IPS-15b (cell line): Measurements from ENCODE around the gene WNK1.
A peak's percentile ranks its signal among the peaks of the same experiment; 100 is the strongest.
"Not testable (repeated sequence)": the region's sequence is repeated elsewhere in the genome, so short reads cannot be mapped to it uniquely, and the experiment has no call there.

Experiments used
- H3K27me3 ChIP-seq: one replicate; pipeline ENCODE4 v1.6.1; 2013; ENCODE audit warnings: low read length; ENCODE audit not compliant: control insufficient read depth, insufficient read depth
- H3K36me3 ChIP-seq: one replicate; pipeline ENCODE4 v1.6.1; 2013; ENCODE audit warnings: low read length; ENCODE audit not compliant: control insufficient read depth, insufficient read depth
- H3K4me1 ChIP-seq: one replicate; pipeline ENCODE4 v1.6.1; 2013; ENCODE audit warnings: mild to moderate bottlenecking, low read length; ENCODE audit not compliant: control insufficient read depth, insufficient read depth
- H3K4me3 ChIP-seq: one replicate; pipeline ENCODE4 v1.5.1; 2013; ENCODE audit warnings: low read depth, low read length
- H3K9ac ChIP-seq: one replicate; pipeline ENCODE4 v1.6.1; 2013; ENCODE audit warnings: low read depth, mild to moderate bottlenecking, low read length
- H3K9me3 ChIP-seq: one replicate; pipeline ENCODE4 v1.6.1; 2013; ENCODE audit warnings: mild to moderate bottlenecking, low read length; ENCODE audit not compliant: control insufficient read depth, insufficient read depth

Gene WNK1

GRCh38 chr12:751999-752694 is at the start of gene WNK1:
Gene WNK1, plus strand, starts transcription at chr12:752579. Its CDS starts 987 bp downstream, at chr12:753566.
- H3K9ac ChIP-seq: peak within 1 kb of the TSS; percentile 70
- H3K27me3 ChIP-seq: no peaks in the 10 kb centered on the region
- no peaks in the 10 kb centered on the region for H3K4me1 ChIP-seq
- peak within 1 kb of the TSS; percentile 90 for H3K4me3 ChIP-seq
- peaks cover 2% of the 10 kb centered on the region for H3K36me3 ChIP-seq
- H3K9me3 ChIP-seq: no peaks in the 10 kb centered on the region

DNA sequence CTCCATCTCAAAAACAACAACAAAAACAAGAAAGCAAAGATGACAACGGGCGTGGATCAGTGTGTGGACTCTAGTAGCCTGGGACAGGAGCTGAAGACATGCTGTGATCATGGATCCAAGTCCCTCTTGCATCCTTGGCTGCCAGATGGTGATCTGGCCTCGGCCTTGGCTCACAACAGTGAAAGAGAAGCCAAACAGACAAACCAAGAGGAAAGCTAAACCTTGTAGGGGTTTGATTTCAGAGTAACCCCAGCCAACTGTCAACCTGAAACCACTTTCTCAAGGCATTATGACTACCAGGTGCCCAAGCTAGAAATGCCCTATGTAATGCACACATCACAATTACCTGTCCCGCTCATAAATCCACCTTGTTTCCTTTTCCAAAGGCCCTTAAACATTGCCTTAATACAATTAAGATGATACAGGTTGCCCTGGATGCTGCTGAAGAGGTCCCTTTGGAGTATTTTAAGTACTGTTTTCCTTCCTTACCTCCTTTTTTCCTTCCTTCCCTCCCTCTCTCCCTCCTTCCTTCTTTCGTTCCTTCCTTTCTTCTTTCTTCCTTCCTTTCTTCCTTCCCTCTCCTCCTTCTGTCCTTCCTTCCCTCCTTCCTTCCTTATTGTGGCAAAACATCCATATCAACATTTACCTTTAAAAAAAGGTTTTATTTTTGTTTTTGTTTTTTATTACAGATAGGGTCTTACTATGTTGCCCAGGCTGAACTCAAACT is 47.7 kb upstream of the WNK1 start:
- no peaks in the 10 kb centered on the region for H3K9me3 ChIP-seq
- H3K4me1 ChIP-seq: no peaks in the 10 kb centered on the region

DNA sequence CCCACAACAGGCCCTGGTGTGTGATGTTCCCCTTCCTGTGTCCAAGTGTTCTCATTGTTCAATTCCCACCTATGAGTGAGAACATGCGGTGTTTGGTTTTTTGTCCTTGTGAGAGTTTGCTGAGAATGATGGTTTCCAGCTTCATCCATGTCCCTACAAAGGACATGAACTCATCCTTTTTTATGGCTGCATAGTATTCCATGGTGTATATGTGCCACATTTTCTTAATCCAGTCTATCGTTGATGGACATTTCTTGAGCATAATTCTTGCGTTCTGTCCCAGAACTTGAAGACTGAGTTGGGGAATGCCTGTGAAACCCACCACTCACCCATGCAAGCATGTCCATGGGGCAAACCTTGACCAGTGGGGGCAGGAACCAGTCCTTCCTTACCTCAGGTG is 44.3 kb upstream of the WNK1 start:
- not testable (repeated sequence) for H3K9me3 ChIP-seq, H3K9ac ChIP-seq, H3K4me1 ChIP-seq, H3K4me3 ChIP-seq, H3K36me3 ChIP-seq, H3K27me3 ChIP-seq

More for the DNA sequence above, 47.7 kb upstream of the WNK1 start:
- no peaks in the 10 kb centered on the region for H3K27me3 ChIP-seq
- H3K4me3 ChIP-seq: no peak overlapping the region
- no peaks in the 10 kb centered on the region for H3K36me3 ChIP-seq
- H3K9ac ChIP-seq: no peak overlapping the region

- H3K9me3 ChIP-seq: no peaks in the 10 kb centered on the region
- H3K4me3 ChIP-seq: no peak overlapping the region
- no peaks in the 10 kb centered on the region for H3K36me3 ChIP-seq
- peaks cover 14% of the 10 kb centered on the region for H3K4me1 ChIP-seq
- H3K9ac ChIP-seq: no peak overlapping the region
- no peaks in the 10 kb centered on the region for H3K27me3 ChIP-seq
Observed at GRCh38 chr12:709455-710020, 42.8 kb upstream of the WNK1 start.

DNA sequence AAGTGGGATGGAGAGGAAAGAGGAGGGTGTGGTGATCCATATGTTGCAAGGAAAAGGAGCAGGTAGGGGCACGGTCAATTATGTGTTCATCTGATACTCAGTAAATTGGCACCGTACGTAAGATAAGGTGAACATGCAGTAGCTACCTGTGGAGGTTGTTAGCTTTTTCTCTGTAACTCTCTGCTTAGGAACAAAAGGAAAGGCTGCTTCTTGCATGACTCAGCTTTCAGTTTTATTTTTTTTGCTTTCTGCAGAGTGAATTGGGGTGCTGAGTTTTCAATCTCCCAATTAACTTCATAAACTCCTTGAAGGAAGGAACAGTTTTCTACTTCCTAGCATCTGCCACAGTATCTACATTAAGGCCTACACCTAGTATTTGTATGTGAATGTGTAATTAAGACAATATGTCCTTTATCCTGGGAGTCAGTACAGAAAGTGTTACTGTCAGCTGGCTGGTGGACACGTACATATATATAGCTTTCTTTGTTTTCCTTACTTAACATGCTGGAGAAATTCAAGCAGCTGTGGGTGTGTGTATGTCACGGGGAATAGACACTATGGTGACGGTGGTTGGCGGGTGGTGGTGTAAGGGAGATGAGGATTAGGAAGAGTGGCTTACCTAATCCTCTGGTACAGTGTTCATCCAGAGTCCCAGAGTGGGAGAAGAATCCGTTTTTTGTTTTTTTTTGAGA is 40.1 kb upstream of the WNK1 start:
- Histone ChIP-seq H3K9ac (no peak overlapping the region), H3K27me3 (no peaks in the 10 kb centered on the region), H3K4me3 (no peak overlapping the region), H3K4me1 (peaks cover 16% of the 10 kb centered on the region), H3K9me3 (no peaks in the 10 kb centered on the region), H3K36me3 (no peaks in the 10 kb centered on the region)

DNA sequence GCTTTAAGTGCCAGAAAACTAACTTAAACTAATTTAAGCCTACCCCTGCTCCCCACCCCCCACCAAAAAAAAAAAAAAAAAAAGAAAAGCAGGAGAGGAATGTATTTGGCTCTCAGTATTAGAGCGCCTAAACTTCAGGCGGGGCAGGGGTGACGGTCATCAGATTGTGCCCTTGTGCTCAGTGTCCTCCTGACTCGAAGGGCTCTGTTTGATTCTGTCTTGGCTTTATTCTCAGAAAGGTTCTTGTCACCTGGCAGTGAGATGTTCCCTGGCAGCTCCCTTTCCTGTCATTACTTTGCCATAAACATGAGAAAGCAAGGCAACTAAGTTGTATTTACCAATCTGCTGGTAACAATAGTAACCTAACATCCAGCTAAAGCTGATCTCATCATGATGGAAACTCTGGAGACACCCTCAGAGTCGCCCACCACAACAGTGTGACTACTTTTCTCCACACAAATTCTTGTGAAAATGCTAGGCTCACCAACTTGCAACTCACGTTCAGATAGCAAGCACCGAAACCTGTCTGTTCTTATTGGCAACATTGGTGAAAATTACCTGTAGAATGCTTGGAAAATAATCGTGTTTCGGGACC is 39.0 kb upstream of the WNK1 start:
- H3K27me3 ChIP-seq: no peaks in the 10 kb centered on the region
- no peak overlapping the region for H3K4me3 ChIP-seq
- H3K4me1 ChIP-seq: peaks cover 16% of the 10 kb centered on the region
- H3K9ac ChIP-seq: no peak overlapping the region
- H3K36me3 ChIP-seq: no peaks in the 10 kb centered on the region
- H3K9me3 ChIP-seq: no peaks in the 10 kb centered on the region

DNA sequence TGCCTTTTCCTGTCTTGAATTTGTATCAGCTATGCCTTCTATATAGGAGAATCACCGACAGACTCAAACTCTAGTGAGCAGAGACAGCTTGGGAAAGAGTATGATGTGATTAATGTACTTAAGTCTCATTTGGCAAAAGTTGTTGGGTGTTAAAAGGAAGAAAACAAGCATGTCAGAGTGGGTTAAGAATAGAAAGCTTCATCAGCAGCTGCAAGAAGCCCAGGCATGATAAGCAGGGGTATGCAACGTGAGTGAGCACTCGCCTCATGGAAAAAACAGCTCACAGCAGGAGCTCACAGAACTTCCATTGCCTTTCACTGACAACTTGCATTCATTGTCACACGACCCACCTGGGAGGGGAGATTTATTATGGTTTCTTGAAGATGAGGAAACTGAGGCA is 35.9 kb upstream of the WNK1 start:
- H3K4me3 ChIP-seq: no peak overlapping the region
- H3K27me3 ChIP-seq: no peaks in the 10 kb centered on the region
- no peaks in the 10 kb centered on the region for H3K36me3 ChIP-seq
- no peaks in the 10 kb centered on the region for H3K9me3 ChIP-seq
- peaks cover 22% of the 10 kb centered on the region for H3K4me1 ChIP-seq
- H3K9ac ChIP-seq: no peak overlapping the region

GRCh38 chr12:718756-719102 is 33.6 kb upstream of the WNK1 start:
- no peaks in the 10 kb centered on the region for H3K9me3 ChIP-seq
- H3K36me3 ChIP-seq: no peaks in the 10 kb centered on the region
- H3K27me3 ChIP-seq: no peaks in the 10 kb centered on the region
- peaks cover 12% of the 10 kb centered on the region for H3K4me1 ChIP-seq
- H3K9ac ChIP-seq: no peak overlapping the region
- no peak overlapping the region for H3K4me3 ChIP-seq

DNA sequence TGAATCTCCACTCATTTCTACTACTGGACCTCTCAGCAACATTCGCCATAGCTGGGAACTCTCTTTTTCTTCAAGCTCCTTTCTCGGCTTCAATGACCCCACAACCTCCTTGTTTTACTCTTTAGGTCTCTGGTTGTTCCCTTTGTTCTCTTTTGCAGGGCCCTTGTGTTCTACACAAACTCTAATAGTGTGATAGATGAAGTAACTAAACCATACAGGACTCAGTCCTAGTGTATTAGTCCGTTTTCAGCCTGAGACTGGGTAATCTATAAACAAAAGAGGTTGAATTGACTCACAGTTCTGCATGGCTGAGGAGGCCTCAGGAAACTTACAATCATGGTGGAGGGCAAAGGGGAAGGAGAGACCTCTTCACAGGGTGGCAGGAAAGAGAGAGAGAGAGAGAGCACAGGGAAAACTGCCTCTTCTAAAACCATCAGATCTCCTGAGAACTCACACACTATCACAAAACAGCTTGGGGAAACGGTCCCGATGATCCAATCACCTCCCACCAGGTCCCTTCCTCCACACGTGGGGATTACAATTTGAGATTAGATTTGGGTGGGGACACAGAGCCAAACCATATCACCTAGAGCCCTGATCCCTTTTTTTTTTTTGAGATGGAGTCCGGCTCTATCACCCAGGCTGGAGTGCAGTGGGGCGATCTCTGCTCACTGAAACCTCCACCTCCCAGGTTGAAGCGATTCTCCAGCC is 32.0 kb upstream of the WNK1 start:
- no peaks in the 10 kb centered on the region for H3K36me3 ChIP-seq
- no peak overlapping the region for H3K9ac ChIP-seq
- peaks cover 10% of the 10 kb centered on the region for H3K4me1 ChIP-seq
- H3K4me3 ChIP-seq: no peak overlapping the region
- no peaks in the 10 kb centered on the region for H3K27me3 ChIP-seq
- H3K9me3 ChIP-seq: no peaks in the 10 kb centered on the region

DNA sequence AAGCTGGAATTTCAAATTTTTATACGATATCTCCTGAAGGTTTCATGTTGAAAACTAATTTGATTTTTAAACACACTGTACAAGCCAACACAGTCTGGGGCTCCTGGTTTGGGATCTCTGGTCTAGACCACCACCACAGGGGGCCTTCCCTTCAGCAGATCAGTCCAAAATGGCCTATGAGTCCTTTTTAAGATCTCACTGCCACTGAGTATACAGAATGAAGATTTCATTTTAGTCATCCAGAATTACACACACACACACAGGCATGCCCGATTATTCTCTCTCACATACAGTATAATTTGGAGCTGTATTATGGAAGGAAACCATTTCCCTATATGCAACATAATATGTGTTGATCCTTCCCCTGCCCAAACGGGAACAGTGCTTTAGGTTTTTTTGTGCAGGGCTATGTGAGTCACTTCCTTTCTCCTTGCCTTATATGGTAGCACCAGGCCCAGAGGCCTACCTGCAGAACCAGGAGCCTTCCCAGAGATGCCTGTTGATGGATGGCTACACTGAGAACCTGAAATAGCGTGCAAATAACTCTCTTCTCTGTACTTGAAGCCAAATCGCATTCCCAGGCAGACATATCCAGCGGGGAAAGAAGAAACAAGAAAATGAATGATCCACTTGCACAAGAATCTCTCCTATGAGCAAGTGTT is 28.1 kb upstream of the WNK1 start:
- Histone ChIP-seq H3K9ac (no peak overlapping the region), H3K36me3 (no peaks in the 10 kb centered on the region), H3K4me3 (no peak overlapping the region), H3K27me3 (no peaks in the 10 kb centered on the region), H3K9me3 (no peaks in the 10 kb centered on the region), H3K4me1 (peaks cover 2% of the 10 kb centered on the region)

GRCh38 chr12:725076-725475 is 27.3 kb upstream of the WNK1 start:
- no peaks in the 10 kb centered on the region for H3K36me3 ChIP-seq
- no peaks in the 10 kb centered on the region for H3K27me3 ChIP-seq
- peaks cover 2% of the 10 kb centered on the region for H3K4me1 ChIP-seq
- no peak overlapping the region for H3K9ac ChIP-seq
- no peak overlapping the region for H3K4me3 ChIP-seq
- H3K9me3 ChIP-seq: no peaks in the 10 kb centered on the region
